Retinal pigment epithelial cell (primary cell): ENCODE data around the gene CPTP.

Experiments used
- DNase-seq: peaks from one replicate; pipeline ENCODE4 v3.0.0-alpha.2; 2010; ENCODE audit warnings: low read depth
- H3K4me3 ChIP-seq: 2 replicates; pipeline ENCODE4 v1.5.1; 2011; ENCODE audit warnings: mild to moderate bottlenecking, low read length, control low read depth, moderate library complexity
- CTCF ChIP-seq: conservative IDR thresholded peaks from 2 replicates; pipeline ENCODE4 v1.5.1; 2011; ENCODE audit warnings: low read depth, low read length, control low read depth, inconsistent platforms

Gene CPTP

DNA sequence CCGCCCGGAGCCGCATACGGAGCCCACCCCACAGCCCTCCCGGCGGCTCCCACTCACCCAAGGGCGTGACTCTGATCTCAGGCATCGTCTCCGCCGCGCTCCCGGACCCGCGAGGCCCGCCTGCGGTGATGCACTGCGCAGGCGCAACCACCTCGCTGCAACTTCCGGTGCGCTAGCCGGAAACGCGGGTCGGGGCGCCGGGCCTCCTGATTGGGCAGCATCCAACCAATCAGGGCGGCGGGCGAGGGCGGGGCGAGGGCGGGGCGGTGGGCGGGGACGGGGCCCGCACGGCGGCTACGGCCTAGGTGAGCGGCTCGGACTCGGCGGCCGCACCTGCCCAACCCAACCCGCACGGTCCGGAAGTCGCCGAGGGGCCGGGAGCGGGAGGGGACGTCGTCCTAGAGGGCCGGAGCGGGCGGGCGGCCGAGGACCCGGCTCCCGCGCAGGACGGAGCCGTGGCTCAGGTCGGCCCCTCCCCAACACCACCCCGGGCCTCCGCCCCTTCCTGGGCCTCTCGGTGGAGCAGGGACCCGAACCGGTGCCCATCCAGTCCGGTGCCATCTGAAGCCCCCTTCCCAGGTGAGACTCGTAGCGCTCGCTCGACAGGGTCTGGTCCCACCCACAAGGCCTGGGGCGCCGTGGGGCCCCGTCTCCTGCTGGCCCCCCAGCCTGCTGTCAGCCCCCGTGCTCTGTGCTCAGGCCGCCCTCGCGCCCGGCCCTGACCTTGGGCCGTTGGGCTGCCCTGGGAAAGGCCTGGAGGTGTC lies at the start of gene CPTP, which contains the start of gene INTS11:
Gene CPTP, plus strand, starts transcription at position 279 of the 764 bp plus-strand sequence. CDS start 2,109 bp downstream, outside the sequence.
Gene INTS11, minus strand, starts transcription at position 137 of the 764 bp plus-strand sequence. Its CDS starts 52 bp downstream, at position 85.
- DNase-seq, result peak; percentile 47
- no peak for TF ChIP-seq CTCF
- peak within 1 kb of the TSS; percentile 75 for H3K4me3 ChIP-seq

DNA sequence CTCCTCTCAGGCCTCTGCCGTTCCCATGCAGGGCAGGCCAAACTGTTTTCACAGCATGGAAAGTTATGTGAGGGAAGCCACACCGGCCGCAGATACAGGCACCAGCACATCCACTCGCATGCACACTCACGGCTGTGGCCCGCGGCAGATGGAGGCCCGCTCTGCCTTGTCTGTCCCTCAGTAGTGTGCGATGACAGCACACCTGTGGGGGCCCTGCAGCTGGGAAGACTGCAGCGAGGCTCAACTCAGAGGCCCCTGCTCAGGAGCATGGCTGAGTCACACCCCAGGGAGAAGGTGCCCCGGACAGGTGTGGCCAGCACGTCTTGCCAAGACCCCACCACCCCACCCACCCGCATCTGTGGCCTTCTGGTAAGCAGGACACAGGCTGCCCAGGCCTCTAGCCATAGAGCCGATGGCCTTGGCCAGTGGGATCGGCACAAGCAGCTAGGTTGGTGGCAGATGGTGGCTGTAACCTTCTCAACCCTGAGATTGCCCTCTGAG lies 49.6 kb upstream of the CPTP start:
- no peak overlapping the region for H3K4me3 ChIP-seq
- TF ChIP-seq CTCF, result no peak
- DNase-seq, result no peak

DNA sequence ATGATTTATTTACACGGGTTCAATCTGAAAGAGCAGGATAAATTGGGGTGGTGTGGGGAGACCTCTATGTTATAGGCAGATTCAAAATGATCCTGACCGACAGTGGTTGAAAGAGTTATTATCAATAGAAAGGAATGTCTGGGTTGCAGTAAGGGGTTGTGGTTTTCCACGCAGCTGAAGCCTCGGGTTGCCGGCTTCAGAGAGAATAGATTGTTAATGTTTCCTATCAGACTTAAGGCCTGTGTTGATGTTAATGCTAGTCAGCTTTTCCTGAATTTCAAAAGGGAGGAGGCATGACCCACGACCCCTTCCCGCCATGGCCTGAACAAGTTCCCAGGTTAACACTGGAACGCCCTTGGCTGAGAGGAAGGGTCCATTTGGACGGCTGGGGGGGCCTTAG lies 48.8 kb upstream of the CPTP start:
- TF ChIP-seq CTCF, result no peak
- DNase-seq, result no peak
- no peak overlapping the region for H3K4me3 ChIP-seq

- no peak overlapping the region for H3K4me3 ChIP-seq
- no peak for DNase-seq
- no peak for TF ChIP-seq CTCF
Observed at GRCh38 chr1:1278620-1279019, 46.0 kb upstream of the CPTP start.

DNA sequence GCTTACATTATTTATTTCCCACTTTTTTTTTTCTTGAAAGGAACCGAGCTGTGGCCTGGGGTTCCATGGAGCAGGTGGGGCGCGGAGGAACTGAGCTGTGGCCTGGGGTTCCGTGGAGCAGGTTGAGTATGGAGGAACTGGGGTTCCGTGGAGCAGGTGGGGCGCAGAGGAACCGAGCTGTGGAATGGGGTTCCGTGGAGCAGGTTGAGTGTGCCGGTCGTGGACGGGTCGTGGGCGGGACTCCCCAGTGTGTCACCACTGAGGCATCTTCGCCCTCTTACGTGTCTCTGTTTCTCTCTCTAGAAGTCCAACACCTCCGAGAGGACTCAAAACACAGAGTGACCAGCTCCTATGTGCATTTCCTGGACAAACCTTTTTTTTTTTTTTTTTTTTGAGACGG lies 45.6 kb upstream of the CPTP start:
- no peak for DNase-seq
- TF ChIP-seq CTCF, result no peak
- H3K4me3 ChIP-seq, result no peak overlapping the region

DNA sequence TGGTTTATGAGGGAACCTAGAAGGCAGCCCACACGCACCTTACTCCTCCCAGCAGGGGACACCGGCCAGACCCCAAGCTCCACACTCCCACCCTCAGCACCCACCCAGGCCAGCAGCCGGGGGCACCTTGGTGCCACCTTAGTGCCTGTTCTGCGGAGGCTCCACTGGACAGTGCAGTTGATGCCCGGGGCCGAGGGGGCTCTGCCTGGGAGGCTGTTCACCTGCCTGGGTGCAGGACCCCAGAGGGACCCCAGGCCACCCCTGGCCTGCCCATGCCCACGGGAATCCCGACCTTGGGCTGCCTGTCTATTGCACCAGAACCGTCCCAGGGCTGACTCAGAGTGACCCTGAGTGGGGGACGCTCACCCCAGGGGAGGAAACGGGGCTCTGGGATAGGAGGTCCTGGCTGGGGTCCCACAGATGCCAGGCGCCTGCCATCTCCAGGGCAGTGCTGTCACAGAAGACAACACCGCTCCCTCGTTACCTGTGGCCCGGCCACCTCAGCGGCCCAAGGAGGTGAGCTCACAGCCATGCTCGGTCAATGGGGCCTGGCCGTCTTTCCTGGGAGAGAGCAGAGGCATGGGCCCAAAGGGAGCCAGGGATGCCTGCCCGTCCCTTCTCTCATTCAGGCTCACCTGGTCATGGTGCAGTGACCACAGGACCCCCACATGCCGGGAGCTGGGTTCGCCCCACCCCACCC lies 43.7 kb upstream of the CPTP start:
- no peak for DNase-seq
- H3K4me3 ChIP-seq, result no peak overlapping the region
- TF ChIP-seq CTCF, result no peak
